SK-N-SH (cell line): ENCODE data around the gene WTAP. TPM values are rescaled to one million over a fixed set of nuclear protein-coding genes. Genes with fewer than 3 reads are reported as not detected.

Experiments used
- CTCF ChIA-PET: fragments of 300-600, 350-600 bp; formaldehyde crosslinking; extraction: SDS; loops from one replicate; lab custom pipeline; 2021; lab: Yijun Ruan, JAX
- POLR2A ChIA-PET: fragments of 350-600 bp; sonication (Branson Sonifier 250); formaldehyde crosslinking; extraction: SDS; loops from one replicate; lab custom pipeline; 2020; ENCODE audit warnings: antibody characterized with exemption, inconsistent platforms; lab: Yijun Ruan, JAX
- DNase-seq: peaks from one replicate; pipeline ENCODE4 v3.0.0; 2012
- H2AFZ ChIP-seq: fragments of 200-600 bp; sonication (generic); 2 replicates; pipeline ENCODE4 v1.8.1; 2016; ENCODE audit warnings: antibody characterized with exemption, mild to moderate bottlenecking, low read depth
- H3F3A ChIP-seq: fragments of 200-600 bp; sonication (generic); replicated peaks from 2 replicates; pipeline ENCODE3; 2016; ENCODE audit warnings: antibody characterized with exemption, mild to moderate bottlenecking; ENCODE audit not compliant: insufficient read depth
- H3K27ac ChIP-seq, 2 experiments: fragments of 200-500 bp in 1 of 2; fragments of 200-600 bp in 1 of 2; sonication (Bioruptor generic) in 1 of 2; sonication (generic), shearing (Covaris generic) in 1 of 2; 2 replicates each; pipeline versions ENCODE4 v1.5.1 to v1.6.1; 2014 to 2016; ENCODE audit warnings: low read depth in 2 of 2, inconsistent platforms in 1 of 2, low read length in 1 of 2, mild to moderate bottlenecking in 1 of 2, mixed read lengths in 1 of 2
- H3K27me3 ChIP-seq: fragments of 200-600 bp; sonication (generic), shearing (Covaris generic); 2 replicates; pipeline ENCODE4 v1.6.1; 2016; ENCODE audit warnings: mixed run types; ENCODE audit not compliant: insufficient read depth
- H3K36me3 ChIP-seq, 2 experiments: fragments of 200-500 bp in 1 of 2; fragments of 200-600 bp in 1 of 2; sonication (Bioruptor generic) in 1 of 2; sonication (generic) in 1 of 2; replicated peaks in 1 of 2; 2 replicates each; pipeline versions ENCODE3 to v1.5.1; 2014 to 2016; ENCODE audit warnings: low read length in 1 of 2, mild to moderate bottlenecking in 1 of 2; ENCODE audit not compliant: insufficient read depth in 2 of 2, control insufficient read depth in 1 of 2
- H3K4me1 ChIP-seq, 2 experiments: fragments of 200-500 bp in 1 of 2; fragments of 200-600 bp in 1 of 2; sonication (Bioruptor generic) in 1 of 2; sonication (generic), shearing (Covaris generic) in 1 of 2; 2 replicates each; pipeline versions ENCODE4 v1.5.1 to v1.6.1; 2014 to 2016; ENCODE audit warnings: low read depth in 1 of 2, low read length in 1 of 2, mixed run types in 1 of 2; ENCODE audit not compliant: insufficient read depth in 2 of 2, control insufficient read depth in 1 of 2
- H3K4me2 ChIP-seq: fragments of 200-600 bp; sonication (generic), shearing (Covaris generic); 2 replicates; pipeline ENCODE4 v1.6.1; 2017; ENCODE audit warnings: mixed run types
- H3K4me3 ChIP-seq, 2 experiments: fragments of 200-500 bp in 1 of 2; fragments of 200-600 bp in 1 of 2; sonication (Bioruptor generic) in 1 of 2; sonication (generic), shearing (Covaris generic) in 1 of 2; 2 replicates each; pipeline versions ENCODE4 v1.5.1 to v1.8.1; 2014 to 2016; ENCODE audit warnings: low read depth in 2 of 2, inconsistent platforms in 1 of 2, low read length in 1 of 2, mild to moderate bottlenecking in 1 of 2, mixed read lengths in 1 of 2, moderate library complexity in 1 of 2
- H3K79me2 ChIP-seq: fragments of 200-600 bp; sonication (generic); 2 replicates; pipeline ENCODE4 v1.8.1; 2017; ENCODE audit warnings: mild to moderate bottlenecking; ENCODE audit not compliant: insufficient read depth
- H3K9ac ChIP-seq: fragments of 200-600 bp; sonication (generic); 2 replicates; pipeline ENCODE4 v1.6.1; 2017; ENCODE audit warnings: mixed run types
- H3K9me2 ChIP-seq: fragments of 200-600 bp; sonication (generic); 2 replicates; pipeline ENCODE4 v1.6.1; 2017; ENCODE audit warnings: mixed run types
- H3K9me3 ChIP-seq: fragments of 200-600 bp; sonication (generic); 2 replicates; pipeline ENCODE4 v1.6.1; 2017; ENCODE audit warnings: mixed run types, mild to moderate bottlenecking, moderate library complexity
- H4K20me1 ChIP-seq: fragments of 200-600 bp; sonication (generic); 2 replicates; pipeline ENCODE4 v1.6.1; 2017; ENCODE audit warnings: mild to moderate bottlenecking, mixed run types; ENCODE audit not compliant: insufficient read depth
- ELF1 ChIP-seq: IDR thresholded peaks from 2 replicates; pipeline ENCODE4 v1.4.0; 2012
- EP300 ChIP-seq, 2 experiments: IDR thresholded peaks; 2 replicates each; pipeline versions ENCODE4 v1.4.0 to v1.6.1; 2012; ENCODE audit warnings: borderline replicate concordance in 1 of 2, low read depth in 1 of 2, low read length in 1 of 2
- EZH2phosphoT487 ChIP-seq: fragments of 200-600 bp; sonication (generic); IDR thresholded peaks from 2 replicates; pipeline ENCODE4 v1.6.1; 2017; ENCODE audit warnings: low read depth, mixed run types, mild to moderate bottlenecking, antibody characterized with exemption, moderate library complexity, borderline replicate concordance
- FOXJ3 ChIP-seq: sonication (generic); formaldehyde crosslinking; IDR thresholded peaks from 2 replicates; pipeline ENCODE4 v1.5.1; 2020; ENCODE audit warnings: mild to moderate bottlenecking, missing genetic modification reagents
- FOXM1 ChIP-seq: IDR thresholded peaks from 2 replicates; pipeline ENCODE4 v1.4.0; 2012; ENCODE audit warnings: low read depth, mild to moderate bottlenecking
- JUND ChIP-seq: IDR thresholded peaks from 2 replicates; pipeline ENCODE4 v1.4.0; 2012
- MXI1 ChIP-seq: IDR thresholded peaks from 2 replicates; pipeline ENCODE4 v1.6.1; 2012; ENCODE audit warnings: mild to moderate bottlenecking, low read depth, low read length, improper control_type of control experiment
- POLR2AphosphoS5 ChIP-seq: IDR thresholded peaks from 2 replicates; pipeline ENCODE4 v1.6.1; 2012; ENCODE audit warnings: low read depth, low read length
- RAD21 ChIP-seq: IDR thresholded peaks from 2 replicates; pipeline ENCODE4 v1.6.1; 2012; ENCODE audit warnings: mild to moderate bottlenecking, low read length
- SIN3A ChIP-seq: IDR thresholded peaks from 2 replicates; pipeline ENCODE4 v1.6.1; 2012; ENCODE audit warnings: low read depth, mild to moderate bottlenecking, low read length, moderate library complexity, borderline replicate concordance
- TAF1 ChIP-seq: IDR thresholded peaks from 2 replicates; pipeline ENCODE4 v1.6.1; 2012; ENCODE audit warnings: low read depth, mild to moderate bottlenecking, low read length, moderate library complexity, borderline replicate concordance
- WGBS: methylation state at CpG from one replicate; pipeline ENCODE4 v1.1.6; 2017; ENCODE audit warnings: low lambda C conversion rate; 5-methylcytosine and 5-hydroxymethylcytosine counted together
- polyA plus RNA-seq, 3 experiments: library from polyadenylated mRNA; depleted of rRNA; stranded (reverse); fragments of >200 nt; gene quantifications; 2 replicates each; pipeline ENCODE4 v1.2.3, GENCODE V29; 2012
- TF ChIP-seq, protein P1 (sequence below): fragments of 150-350 bp; IDR thresholded peaks from 2 replicates; pipeline ENCODE4 v1.6.1; 2017; ENCODE audit warnings: antibody characterized with exemption, low read length, low read depth, borderline replicate concordance
- TF ChIP-seq, protein P2 (sequence below): fragments of 200-600 bp; sonication (generic); IDR thresholded peaks from 2 replicates; pipeline ENCODE4 v1.6.1; 2017; ENCODE audit warnings: antibody characterized with exemption, mild to moderate bottlenecking, moderate library complexity
- TF ChIP-seq, protein P3 (sequence below): IDR thresholded peaks from 2 replicates; pipeline ENCODE4 v1.4.0; 2012; ENCODE audit warnings: low read depth, borderline replicate concordance

The WTAP gene
- polyA plus RNA-seq, 1 of the 3 experiments (the other 2 are of a cell fraction): 12.8 TPM

DNA sequence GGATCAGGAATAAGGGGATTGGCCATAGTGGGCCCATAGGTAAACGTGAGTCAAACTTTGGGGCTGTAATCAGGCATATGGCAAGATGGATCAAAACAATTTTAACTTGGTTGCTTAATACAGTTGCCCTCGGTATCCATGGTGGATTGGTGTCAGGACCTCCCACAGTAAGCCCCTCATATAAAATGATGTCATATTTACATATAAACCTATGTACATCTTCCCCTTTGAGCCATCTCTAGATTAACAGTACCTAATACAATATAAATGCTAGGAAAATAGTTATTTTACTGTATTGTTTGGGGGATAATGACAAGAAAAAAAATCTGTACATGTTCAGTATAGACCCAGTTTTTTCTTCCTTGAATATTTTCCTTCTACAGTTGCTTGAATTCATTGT is 27.1 kb downstream of the WTAP start:
- ChIA-PET CTCF (no interaction called here), POLR2A (no interaction called here)
- TF ChIP-seq TAF1 (no peak), FOXJ3 (CRISPR knock-in tag) (no peak), POLR2AphosphoS5 (no peak), JUND (no peak), FOXM1 (no peak), EZH2phosphoT487 (no peak), MXI1 (no peak), EP300 (IDR thresholded peaks at IDR 0.05; ENCODE audit: borderline replicate concordance in 1 of 2, low read depth in 1 of 2, low read length in 1 of 2) (no peak), SIN3A (no peak), ELF1 (no peak), RAD21 (no peak)
- TF ChIP-seq, protein P1, sequence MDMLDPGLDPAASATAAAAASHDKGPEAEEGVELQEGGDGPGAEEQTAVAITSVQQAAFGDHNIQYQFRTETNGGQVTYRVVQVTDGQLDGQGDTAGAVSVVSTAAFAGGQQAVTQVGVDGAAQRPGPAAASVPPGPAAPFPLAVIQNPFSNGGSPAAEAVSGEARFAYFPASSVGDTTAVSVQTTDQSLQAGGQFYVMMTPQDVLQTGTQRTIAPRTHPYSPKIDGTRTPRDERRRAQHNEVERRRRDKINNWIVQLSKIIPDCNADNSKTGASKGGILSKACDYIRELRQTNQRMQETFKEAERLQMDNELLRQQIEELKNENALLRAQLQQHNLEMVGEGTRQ: no peak
- TF ChIP-seq, protein P2, sequence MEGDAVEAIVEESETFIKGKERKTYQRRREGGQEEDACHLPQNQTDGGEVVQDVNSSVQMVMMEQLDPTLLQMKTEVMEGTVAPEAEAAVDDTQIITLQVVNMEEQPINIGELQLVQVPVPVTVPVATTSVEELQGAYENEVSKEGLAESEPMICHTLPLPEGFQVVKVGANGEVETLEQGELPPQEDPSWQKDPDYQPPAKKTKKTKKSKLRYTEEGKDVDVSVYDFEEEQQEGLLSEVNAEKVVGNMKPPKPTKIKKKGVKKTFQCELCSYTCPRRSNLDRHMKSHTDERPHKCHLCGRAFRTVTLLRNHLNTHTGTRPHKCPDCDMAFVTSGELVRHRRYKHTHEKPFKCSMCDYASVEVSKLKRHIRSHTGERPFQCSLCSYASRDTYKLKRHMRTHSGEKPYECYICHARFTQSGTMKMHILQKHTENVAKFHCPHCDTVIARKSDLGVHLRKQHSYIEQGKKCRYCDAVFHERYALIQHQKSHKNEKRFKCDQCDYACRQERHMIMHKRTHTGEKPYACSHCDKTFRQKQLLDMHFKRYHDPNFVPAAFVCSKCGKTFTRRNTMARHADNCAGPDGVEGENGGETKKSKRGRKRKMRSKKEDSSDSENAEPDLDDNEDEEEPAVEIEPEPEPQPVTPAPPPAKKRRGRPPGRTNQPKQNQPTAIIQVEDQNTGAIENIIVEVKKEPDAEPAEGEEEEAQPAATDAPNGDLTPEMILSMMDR: no peak
- TF ChIP-seq, protein P3, sequence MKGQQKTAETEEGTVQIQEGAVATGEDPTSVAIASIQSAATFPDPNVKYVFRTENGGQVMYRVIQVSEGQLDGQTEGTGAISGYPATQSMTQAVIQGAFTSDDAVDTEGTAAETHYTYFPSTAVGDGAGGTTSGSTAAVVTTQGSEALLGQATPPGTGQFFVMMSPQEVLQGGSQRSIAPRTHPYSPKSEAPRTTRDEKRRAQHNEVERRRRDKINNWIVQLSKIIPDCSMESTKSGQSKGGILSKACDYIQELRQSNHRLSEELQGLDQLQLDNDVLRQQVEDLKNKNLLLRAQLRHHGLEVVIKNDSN: no peak
- DNase-seq: no peak
- peaks cover 60% of the 10 kb centered on the region for H3K79me2 ChIP-seq
- 97% methylated on average over 2 of the region's 2 CpGs for WGBS
- no peak overlapping the region for H2AFZ ChIP-seq
- H4K20me1 ChIP-seq: no peaks in the 10 kb centered on the region
- no peaks in the 10 kb centered on the region for H3K4me1 ChIP-seq
- no peak overlapping the region for H3K9ac ChIP-seq
- H3F3A ChIP-seq: peaks cover 46% of the 10 kb centered on the region
- peaks cover 81 to 88% of the 10 kb centered on the region in 2 experiments for H3K36me3 ChIP-seq
- no peak overlapping the region for H3K4me2 ChIP-seq
- H3K9me3 ChIP-seq: no peaks in the 10 kb centered on the region
- H3K27ac ChIP-seq: no peak overlapping the region
- no peak overlapping the region for H3K4me3 ChIP-seq
- H3K27me3 ChIP-seq: no peaks in the 10 kb centered on the region
- H3K9me2 ChIP-seq: no peaks in the 10 kb centered on the region
